AML-193 (cell line): ENCODE data around the gene MRPL9.

Experiments used
- DNase-seq, 2 experiments: peaks; one replicate each; lab custom pipeline; 2025; lab: John Stamatoyannopoulos, UW

Gene MRPL9

GRCh38 chr1:151711044-151711800, 52.1 kb downstream of the MRPL9 start:
- no peak for DNase-seq

DNA sequence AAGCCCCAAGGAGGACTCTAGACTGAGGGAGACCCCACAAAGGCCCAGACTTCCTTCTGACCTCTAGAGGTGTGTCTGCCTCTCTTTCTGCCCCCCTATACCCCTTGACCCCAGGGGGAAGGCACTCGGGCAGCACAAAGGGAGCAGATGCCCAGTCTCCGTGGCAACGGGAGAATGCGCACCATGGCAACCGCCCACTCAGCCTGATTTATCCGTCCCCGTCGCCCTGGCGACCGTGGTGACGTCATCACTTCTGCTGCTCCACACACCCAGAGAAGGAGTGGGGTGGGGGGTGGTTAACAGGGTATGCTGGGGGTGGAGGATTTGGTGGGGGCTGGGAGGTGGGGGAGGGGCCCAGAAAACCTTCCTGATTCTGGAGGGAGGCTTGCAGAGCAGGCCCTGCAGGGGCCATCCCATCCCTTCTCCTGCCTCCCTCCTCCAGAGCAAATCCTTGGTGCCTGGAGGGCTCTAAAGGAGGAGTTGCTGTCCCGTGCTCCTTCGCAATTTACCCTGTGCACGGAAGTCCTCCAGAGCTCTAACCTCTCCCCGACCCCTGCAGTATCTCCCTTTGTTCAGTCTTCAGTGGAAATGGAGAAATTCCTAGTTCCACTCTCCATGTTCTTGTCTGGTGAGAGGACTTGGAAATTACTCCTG, 53.0 kb downstream of the MRPL9 start:
- no peak for DNase-seq
